Stimulated activated CD4-positive, alpha-beta T cell treated with anti-CD3 and anti-CD28 coated beads, TNF-alpha, amount 100 ng/mL, for 4 hours (primary cell): Measurements from ENCODE around the gene KRT222.
A peak's percentile ranks its signal among the peaks of the same experiment; 100 is the strongest.

Experiments
- DNase-seq, 3 experiments: peaks; one replicate each; pipeline ENCODE4 v3.0.0-alpha.2; 2020; ENCODE audit warnings: low read depth in 3 of 3

The KRT222 gene

DNA sequence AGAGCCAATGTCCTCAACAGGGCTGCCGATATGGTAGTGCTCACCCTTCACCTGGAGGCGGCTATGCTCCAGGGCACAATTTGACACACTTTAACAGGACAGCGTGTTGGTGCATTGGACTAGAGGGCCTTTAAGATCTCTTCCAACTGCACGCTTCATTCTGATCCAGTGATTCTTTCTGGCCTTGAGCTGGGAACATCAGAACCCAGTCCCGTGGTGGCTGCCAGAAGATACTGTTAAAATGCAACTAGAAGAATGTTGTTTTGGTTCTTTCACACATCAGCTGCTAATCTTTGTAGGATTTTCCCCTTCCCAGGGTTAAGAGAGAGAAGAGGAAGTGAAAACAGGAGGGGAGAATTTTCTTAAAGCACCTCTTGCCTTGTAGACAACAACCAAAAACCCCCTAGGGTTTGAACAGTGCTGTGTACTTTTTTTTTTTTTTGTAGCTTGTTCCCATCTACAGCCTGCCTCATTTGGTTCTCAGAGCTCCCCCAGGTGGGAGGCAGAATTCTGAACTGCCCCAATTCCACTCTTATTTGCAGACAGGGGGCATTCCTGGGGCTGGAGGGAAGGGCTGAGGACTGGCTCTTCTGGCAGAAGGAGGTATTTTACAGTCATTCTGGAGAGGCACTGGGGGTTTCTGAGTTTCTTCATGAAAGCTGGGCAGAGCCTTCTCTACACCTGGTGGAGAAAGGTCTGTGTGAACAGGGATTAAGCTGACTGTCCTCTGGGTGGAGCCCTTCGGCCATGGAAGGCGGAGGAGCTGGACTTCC lies 49.7 kb downstream of the KRT222 start:
- no peak for DNase-seq

DNA sequence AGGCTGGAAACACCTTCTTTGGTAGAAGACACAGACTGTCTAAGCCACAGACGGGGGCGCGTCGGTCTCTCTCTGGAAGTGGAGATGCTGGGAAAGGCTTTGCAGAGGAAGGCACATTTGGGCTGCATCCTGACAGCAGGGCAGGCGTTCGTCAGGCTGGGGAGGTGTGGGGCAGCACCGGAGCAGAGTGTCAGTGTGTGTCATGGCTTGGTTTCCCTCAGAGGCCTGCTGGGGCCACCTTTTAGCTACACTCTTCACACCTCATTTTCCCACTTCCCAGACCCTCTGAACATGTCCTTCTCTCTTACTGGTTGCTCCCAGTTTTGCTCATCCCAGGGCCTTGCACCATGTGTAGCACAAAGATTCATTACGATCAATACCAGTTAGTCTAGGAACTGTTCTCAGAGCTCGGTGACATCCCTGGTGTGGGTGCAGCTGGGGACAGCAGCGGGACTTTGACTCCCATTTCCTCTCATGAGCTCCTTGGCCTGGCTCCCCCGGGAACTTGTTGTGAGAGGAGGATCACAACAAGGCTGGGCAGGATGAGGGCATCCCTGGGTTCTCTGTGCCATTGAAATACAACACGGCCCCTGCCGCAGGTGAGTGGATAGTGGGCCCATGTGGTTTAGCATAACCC lies 50.4 kb downstream of the KRT222 start:
- DNase-seq = no peak

DNA sequence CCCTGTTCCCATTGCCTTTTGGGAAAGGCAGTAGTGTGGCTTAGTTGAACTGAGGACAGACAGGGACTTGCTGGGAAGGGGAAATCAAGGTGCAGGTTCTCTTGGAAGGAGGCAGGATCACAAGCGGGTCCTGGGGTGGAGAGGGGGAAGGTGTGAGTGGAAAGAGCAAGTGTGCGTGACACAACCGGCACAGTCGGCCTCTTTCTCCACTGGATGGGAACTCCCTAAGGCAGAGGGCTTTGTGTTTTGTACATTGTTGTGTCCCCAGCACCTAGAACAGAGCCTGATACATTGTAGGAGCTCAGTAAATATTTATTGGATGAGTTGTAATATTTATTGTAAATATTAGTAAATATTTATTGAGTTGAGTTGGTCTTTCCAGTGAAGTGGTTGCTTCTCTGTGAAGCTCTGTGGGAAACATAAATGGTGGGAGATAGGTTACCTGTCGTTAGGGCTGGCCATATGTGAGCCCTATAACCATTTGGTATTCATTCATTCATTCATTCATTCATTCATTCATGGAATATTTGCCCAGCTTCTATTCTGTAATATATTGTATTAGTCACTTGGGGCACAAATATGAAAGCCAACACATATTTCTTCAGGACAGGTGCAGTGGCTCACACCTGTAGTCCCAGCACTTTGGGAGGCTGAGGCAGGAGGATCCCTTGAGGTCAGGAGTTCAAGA lies 51.4 kb downstream of the KRT222 start:
- DNase-seq = no peak

DNA sequence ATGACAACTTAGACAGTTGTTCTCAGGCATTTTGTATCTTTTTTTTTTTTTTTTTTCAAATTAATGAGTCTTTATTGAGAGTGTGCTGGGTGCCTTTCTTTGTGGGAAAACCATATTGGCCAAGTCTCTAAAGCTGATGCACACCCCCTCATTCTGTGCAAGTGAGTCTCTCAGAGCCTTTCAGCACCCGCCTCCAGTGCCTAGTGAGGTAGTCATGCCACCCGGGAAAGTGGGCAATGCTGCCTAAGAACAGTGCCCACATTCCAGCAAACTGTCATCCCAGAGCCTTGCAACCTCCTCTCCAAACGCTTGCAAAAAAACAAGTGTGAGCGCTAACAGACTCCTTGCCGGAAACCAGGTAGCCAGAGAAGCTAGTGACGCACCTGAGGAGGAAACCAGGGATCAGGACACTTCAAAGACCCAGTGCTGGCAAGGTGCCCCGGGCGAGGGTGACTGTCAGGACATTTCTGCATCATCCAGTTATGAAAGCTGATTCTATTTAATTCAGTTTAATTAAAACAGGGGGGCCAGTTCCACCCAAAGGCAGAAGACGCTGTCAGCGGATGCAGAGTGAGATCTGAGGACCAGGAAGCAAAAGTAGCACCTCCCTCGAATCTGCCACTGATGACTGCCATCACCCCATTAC lies 52.3 kb downstream of the KRT222 start:
- peak in 1 of 3 experiments; percentile 57 for DNase-seq

DNA sequence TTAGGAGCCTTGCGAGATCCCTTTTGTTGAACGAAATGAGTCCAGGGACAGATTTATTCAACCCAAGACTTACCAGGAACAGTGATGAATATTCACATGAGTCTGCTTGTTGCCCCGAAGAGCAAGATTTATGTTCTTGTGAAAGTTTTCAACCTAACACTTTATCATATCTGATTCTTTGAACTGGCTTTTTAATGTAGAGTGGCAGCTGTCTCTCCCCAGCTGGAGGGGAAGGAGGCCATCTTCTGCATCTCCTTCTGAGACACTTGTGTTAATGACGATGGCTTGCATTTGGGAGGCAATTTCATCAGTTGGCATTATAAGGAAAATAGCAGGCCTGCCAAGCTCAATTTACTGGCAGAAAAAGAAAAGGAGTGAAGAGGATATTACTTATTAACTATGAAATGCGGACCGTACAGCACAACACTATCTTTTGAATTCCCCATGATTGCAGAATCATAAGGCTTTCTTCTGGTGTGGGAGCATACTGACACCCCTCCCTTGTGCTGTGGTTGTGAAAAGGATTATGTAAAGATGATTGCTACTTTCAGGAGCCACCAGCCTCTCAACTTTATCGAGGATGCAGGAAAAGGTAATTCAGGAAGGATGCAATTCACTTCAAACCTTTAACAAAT lies 53.0 kb downstream of the KRT222 start:
- no peak for DNase-seq

DNA sequence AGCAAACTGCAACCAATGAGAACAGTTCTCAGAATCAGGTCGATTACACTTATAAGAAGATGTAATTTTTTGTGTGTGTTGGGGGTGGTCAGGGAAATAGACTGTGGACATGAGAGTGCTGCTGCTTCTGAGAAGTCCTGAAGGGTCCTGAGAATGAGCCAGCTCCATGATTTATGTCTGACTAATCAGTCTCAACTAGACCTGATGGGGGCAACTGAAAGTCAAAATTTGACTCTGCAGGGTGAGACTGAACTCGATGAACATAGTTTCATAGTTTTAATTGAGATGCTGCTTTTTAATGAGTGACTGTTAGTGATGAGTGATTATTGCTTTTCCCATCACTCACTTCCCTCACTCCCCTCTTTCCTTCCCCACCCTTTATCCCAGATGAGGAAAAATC lies 54.6 kb downstream of the KRT222 start:
- DNase-seq = no peak

DNA sequence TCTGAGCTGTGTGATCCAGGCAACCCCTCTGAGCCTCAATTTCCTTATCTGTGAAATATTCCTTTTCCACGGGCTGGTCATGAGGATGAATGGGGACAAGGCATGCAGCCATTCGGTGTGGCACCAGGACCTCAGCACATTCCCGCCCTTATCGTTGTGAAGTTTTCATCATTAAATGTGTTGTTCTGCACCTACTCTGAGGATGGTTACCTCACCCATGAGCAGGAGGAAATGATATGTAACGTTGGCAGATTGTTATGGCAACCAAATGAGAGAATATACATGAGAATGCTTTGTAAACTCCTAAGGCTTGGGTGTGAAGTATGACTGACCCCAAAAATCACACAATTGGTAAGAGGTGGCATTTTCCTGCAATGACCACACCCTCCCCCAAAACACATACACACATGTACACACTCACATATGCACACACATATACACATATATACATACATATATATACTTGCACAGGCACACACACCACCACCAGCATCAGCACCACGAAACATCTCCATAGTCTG lies 56.9 kb downstream of the KRT222 start:
- DNase-seq = no peak

DNA sequence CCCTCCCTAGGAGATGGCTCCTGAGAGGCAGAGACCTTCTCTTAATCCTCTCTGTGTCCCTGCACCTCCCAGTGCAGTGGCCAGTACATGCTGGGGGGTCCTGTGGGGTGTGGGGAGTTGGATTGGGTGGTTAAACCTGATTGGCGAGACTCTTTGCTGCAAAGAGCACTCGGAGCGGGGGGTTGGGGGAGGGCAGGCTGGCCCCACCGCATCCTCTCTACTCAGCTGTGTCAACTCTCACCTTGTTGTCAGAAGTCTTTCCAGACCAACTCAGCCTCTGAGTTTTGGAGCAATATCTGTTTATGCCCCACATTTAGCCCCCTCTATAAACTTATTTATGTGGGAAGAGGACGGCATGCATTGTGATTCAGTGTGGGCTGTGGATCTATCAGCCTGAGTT lies 57.3 kb downstream of the KRT222 start:
- no peak for DNase-seq

DNA sequence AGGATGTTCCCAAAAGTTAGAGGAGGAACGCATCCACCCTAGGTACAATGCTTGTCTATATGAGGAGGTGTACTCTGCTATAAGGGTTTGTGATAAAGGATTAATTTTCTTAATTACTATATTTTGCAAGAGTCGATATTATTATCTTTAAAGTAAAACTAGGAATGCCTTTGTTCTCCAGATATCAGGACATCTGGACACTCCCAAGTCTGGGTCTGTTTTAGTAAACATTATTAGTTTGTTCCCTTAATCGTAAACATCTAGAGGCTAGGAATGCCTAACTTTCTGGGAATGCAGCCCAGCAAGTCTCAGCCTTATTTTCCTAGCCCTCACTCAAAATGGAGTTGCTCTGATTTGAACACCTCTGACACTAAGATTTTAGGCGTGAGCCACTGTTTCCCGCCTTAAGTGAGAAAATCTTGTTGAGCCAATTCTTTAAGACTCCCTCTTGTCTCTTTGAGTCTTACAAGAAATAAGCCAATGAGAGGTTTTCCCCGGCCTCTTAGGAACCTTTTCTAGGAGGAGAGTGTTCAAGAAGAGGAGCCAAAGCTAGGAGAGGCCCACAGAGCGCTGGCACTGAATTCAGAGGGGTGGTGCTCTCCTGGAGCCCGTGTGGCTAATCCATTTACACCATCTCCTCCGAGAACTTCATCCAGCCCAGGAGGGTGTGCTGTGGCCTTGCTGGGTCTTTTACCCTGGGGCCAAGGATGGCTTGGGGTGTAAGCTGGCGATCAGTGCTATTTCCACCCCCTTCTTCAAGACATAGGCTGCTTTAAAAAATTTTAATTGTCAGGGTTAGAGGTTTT lies 58.2 kb downstream of the KRT222 start:
- no peak for DNase-seq

DNA sequence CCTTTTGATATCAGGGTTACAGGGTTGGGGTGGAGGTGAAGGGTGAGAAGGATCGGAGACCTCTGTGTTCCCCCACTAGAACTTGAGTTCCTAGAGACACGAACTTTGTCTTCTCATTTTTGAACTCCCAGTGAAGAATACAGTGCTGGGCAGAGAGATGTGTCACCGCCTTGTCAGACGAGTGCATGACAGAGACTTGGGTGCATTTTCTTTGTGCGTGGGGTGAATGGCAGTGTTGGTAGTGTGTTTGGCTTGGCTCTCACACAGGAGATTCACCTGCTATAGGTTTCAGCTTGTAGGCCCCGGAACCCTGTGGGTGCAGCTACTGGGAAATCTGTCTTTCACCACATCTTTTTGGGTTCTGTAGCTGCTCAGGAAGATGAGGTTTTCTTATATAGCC lies 59.7 kb downstream of the KRT222 start:
- peak in 2 of 3 experiments; percentile 47 to 65 for DNase-seq
